HG02678 (cell line): ENCODE data around the gene FAM83G.
"Not testable (repeated sequence)": the region's sequence is repeated elsewhere in the genome, so short reads cannot be mapped to it uniquely, and the experiment has no call there.

Experiments
- ATAC-seq: cut with Tn5 transposase; IDR thresholded peaks from one replicate; pipeline ENCODE4 v1.9.1; 2021; ENCODE audit warnings: mild to moderate bottlenecking, moderate library complexity; ENCODE audit not compliant: unreplicated experiment

FAM83G gene, protein sequence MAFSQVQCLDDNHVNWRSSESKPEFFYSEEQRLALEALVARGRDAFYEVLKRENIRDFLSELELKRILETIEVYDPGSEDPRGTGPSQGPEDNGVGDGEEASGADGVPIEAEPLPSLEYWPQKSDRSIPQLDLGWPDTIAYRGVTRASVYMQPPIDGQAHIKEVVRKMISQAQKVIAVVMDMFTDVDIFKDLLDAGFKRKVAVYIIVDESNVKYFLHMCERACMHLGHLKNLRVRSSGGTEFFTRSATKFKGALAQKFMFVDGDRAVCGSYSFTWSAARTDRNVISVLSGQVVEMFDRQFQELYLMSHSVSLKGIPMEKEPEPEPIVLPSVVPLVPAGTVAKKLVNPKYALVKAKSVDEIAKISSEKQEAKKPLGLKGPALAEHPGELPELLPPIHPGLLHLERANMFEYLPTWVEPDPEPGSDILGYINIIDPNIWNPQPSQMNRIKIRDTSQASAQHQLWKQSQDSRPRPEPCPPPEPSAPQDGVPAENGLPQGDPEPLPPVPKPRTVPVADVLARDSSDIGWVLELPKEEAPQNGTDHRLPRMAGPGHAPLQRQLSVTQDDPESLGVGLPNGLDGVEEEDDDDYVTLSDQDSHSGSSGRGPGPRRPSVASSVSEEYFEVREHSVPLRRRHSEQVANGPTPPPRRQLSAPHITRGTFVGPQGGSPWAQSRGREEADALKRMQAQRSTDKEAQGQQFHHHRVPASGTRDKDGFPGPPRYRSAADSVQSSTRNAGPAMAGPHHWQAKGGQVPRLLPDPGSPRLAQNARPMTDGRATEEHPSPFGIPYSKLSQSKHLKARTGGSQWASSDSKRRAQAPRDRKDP

DNA sequence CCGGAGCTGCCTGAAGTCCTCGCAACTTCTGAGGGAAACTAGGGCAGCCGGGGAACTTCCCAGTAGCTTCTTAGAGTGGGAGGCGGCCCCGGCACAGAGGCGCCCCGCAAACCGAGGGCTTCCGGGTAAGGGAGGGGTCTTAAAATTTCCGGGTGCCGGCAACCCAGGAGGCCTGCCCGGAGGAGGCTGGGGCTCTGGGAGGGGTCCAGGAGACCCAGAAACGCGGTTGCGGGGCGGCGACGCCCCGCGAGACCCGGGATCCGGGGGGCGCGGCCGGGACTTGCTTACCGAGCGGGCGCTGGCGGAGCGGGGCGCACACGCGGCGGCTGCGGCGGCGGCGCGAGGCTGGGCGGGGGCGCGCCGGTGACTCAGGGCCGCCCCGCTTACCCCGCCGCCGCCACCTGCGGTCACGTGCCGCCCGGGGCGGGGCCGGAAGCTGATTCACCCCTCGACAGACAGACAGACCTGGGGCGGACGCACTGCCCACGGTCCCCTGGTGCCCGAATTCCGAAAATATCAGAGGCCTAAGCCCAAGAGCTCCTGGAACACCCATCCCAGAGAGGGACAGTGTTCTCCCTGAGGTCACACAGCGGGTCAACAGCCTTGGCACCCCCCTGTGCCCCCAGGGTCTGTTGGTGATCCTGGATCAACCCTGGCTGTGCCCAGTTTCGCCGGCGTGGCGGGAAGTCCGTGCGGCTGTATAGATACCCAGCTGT lies at the start of gene FAM83G:
TSS of gene FAM83G (minus strand) at position 344 of the 716 bp plus-strand sequence. CDS start 723 bp downstream, outside the sequence.
- ATAC-seq, result peak; percentile 79

DNA sequence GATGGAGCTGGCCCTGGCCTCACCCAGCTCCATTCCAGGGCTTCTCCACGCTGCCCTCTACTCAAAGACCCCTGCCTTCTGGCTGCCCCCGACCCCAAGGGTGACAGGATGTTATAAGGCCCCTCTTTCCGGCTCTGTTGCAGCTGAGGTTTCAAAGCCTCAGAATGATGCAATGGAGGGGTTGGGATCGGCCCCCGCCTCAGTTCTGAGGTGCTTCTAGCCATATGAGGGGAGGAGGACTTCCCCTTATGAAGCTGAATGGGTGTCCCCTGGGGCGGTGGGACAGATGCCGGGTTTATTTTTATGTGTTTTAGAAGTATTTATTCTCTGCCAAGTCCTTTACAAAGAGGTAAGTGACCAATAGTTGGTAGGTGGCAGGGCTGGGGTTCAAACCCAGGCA lies 44.3 kb upstream of the FAM83G start:
- not testable (repeated sequence) for ATAC-seq

DNA sequence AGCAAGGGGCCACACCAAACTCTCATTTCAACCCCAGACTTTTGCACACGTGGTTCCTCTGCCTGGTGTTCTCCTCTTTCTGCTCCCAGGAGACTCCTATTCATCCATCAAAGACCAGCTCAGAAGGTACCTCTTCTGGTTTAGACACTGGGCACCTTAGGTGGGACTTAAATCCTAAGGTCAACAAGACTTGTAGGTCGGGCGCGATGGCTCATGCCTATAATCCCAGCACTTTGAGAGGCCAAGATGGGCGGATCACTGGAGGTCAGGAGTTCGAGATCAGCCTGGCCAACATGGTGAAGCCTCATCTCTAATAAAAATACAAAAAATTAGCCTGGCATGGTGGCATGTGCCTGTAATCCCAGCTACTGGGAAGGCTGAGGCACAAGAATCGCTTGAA lies 42.9 kb upstream of the FAM83G start:
- ATAC-seq, result not testable (repeated sequence)

DNA sequence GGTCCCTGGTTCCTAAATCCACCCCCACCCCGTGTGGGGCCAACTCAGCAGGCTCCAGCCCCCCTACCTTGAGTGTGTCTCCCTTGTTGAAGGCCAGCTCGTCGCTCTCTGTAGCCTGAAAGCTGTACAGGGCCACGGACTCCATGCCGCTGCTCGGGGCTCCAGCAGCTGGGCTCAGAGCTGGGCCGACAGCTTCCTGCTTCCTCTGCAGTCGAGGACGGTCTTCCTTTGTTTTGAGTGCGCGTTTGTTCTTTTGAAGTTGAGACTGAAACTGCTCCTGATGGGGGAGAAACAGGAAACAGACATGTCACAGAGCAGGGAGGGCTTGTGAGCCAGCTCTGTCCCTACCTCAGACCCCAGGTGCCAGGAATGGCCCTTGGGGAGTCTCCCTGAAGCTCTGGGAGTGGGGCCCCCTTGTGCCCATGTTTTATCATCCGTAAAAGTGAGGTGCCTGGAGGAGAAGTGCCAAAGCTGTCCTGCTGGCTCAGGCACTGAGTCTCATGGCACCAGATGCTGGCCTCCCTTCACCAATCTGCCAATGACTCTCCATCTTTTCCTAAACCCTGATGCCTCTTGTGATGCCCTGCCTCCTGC lies 42.3 kb upstream of the FAM83G start, which contains the start of gene GRAP:
TSS of gene GRAP (minus strand) at position 176 of the 594 bp plus-strand sequence. CDS start at position 145, 31 bp downstream.
- ATAC-seq, result peak; percentile 36

DNA sequence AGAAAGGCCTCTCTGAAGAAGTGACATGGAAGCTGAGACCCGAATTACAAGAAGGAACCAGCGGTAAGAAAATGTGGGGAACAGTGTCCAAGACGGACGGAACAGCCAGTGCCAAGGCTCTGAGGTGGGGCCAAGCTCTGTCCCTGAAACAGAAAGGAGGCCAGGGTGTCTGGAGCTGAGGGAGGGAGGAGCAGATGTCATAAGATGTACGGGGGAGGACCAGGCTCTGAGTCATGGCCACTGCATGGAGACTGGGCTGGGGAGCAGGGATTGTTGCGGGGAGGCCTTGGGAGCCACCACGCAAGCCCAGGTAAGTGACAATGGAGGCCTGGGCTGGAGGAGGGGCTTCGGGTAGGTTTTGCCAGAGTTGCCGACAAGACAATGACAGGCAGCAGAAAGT lies 40.1 kb upstream of the FAM83G start:
- not testable (repeated sequence) for ATAC-seq

DNA sequence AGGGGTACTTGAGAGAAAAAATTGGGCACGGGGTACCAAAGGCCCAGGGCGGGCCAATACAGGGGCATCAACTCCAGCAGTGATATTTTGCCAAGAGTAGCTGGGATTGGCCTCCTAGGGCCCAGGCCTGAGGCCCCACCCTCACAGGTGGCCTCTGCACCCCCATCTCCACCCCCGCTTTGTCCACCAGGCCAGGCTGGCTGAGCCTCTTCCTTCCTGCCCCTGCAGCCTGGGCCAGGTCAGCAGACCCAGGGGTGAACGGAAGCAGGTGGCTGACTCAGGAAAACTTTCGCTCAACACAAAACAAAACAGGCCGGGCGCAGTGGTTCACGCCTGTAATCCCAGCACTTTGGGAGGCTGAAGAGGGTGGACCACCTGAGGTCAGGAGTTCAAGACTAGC lies 38.5 kb upstream of the FAM83G start:
- ATAC-seq, result not testable (repeated sequence)

DNA sequence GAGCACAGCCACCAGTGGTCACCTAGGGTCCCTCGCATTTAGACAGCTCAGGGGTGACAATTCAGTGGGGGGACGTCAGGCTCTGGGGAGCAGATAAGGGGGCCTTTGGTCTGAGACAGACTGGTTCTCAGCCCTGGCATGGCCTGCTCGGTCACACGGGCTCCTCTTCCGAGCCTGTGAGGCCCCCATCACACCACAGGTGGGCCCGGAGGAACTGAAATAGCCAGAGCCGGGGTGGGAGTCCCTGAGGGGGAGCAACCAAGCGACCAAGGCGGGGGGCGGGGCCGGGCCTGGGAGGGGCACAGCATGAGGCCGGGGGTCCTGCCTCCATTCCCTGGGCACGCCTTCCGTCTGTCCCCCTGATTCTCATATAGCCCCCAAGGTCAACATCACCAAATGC lies 37.8 kb upstream of the FAM83G start:
- ATAC-seq, result not testable (repeated sequence)

DNA sequence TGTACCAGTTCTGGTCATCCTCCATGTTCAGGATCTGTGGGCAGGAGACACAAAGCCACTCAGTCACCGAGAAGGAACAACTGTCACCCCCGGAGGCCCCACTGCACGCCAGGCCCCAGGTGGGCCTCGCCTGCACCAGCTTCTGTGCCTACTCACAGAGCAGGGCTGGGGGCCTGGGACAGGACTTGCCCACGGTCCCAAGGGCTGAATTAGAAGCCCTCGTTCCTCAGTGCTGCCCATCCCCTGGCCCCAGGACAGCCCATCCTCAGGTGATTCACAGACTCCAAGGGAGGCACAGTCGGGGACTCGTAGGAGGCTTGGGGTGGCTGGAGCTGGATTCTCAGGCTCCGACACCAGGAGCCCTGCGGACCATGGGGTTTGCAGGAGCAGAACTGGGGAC lies 37.3 kb upstream of the FAM83G start:
- not testable (repeated sequence) for ATAC-seq

DNA sequence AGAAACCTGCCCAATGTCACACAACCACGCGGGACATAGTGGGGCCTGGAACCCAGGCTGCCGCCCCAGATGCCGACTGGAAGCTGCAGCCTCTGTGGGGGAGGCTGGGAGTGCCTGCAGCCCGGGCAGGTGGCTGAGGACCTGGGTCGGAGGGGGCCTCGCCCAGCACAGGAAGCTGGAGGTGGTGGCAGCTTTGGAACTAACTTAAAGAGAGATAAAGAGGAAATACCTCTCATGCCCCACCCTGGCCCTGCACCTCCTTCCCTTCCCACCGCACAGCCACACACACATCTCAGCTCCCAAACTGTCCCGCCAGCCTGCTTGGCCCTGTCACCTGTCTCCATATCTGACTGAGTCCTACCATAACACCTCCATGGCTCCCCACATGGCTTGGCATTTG lies 35.8 kb upstream of the FAM83G start:
- not testable (repeated sequence) for ATAC-seq

DNA sequence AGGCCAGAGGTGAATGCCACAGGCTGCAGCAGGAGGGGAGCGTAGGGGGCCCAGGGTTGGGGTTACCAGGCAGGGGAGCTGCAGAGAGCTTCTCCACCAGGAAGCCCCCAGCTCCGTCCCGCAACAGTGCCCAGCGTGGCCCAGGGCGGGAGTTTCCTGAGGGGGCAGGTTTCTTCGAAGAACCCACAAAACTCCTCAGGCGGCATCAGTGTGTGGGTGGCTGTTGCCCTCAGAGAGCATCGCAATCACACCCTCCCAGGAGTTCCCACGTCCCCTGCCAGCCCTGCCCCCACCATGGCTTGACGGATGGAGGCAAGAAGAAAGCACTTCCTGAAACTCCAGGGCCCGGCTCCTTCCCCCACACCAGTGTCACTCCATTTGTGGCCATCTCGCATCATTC lies 34.2 kb upstream of the FAM83G start:
- ATAC-seq, result not testable (repeated sequence)

DNA sequence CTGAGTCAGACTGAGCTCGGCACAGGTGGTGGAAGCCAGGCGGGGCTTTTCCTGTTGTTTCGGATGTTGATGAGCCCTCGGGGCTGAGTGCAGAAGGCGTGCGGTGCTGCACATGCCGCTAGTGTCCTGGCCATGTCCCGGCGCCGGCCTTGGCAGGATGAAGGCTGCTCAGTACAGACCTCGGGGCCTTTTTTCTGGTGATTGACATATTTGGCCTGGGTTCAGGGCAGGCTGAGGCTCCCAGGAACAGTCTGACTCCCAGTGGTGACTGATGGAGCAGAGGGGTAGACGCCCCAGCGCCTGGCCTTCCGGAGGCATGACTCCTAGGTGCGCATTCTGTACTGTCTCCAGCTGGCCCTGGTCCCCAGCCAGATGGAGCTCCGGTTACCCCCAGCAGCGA lies 33.4 kb upstream of the FAM83G start:
- not testable (repeated sequence) for ATAC-seq

DNA sequence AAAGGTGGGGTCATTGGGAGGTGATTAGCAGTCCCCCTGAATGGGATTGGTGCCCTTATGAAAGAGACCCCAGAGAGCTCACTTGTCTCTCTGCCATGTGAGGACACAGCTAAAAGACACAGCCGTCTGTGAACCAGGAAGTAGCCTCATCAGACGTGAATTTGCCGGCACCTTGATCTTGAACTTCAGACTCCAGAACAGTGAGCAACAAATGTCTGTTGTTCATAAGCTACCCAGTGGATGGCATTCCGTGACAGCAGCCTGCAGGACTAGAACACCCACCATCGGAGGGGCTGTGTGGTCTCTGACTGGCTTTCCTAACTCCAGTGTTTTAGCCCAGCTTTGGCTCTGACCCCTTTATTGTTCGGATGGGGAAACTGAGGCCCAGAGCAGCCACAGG lies 33.0 kb upstream of the FAM83G start:
- ATAC-seq, result not testable (repeated sequence)

DNA sequence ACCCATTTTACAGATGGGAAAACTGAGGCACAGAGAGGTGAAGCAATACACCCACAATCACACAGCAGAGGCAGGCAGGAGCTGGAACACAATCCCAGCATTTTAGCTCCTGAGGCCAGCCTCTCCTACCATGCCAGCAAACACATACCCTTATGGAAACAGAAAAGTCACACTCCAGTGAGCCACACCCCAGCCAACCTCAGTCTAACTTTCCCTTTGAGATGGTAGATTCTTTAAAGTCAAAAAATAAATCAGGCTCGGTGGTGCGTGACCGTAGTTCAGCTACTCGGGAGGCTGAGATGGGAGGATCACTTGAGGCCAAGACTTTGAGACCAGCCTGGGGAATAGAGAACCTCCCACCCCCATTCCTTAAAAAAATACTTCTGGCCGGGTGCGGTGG lies 31.6 kb upstream of the FAM83G start:
- ATAC-seq, result peak; percentile 27

DNA sequence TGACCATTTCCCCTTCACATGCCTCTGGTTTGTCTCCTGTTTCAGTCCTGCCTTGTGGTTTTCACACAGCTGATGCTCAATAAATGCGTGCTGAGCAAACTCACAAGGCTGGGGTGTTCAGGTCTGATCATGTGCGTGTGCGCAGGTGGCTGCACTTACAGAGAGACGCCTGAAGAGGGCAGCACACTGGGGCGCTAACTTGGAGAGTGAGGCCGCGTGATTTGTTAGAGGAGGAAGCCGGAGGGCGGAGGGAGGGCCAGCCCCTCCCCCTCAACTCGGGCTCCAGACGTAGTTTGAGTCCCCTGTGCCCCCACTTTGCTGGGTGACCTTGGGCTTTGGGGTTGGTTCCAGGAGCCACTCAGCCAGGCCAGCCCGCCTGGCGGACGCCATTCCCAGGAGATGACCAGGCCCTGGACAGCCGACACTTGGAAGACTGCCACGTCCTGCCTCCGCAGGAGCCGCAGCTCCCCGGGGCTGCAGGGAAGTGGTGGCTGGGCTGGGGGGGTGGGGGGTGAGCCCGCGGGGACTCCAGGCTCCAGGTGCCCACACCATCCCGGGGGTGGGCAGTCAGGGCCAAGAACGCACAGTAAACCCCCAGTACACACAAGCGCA lies 27.9 kb upstream of the FAM83G start:
- ATAC-seq, result peak; percentile 51

DNA sequence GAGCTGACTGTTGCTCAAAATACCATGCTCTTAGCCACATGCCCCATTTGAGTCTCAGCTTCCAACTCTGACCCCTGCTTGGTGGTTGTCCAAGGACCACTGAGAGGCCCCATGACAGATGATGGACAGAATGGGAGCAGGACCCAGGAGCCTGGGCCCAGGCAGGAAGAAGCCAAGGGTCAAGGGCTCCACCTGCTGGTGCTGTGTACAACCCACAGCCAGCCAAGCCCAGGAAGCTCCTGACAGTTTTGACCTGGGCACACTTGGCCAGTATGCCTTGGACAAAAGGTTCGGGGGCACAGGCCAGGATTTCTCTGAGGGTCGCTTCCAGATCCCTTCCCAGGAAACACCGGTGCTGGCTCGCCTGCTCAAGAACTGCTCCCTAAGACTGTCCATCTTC lies 27.2 kb upstream of the FAM83G start:
- ATAC-seq, result not testable (repeated sequence)

DNA sequence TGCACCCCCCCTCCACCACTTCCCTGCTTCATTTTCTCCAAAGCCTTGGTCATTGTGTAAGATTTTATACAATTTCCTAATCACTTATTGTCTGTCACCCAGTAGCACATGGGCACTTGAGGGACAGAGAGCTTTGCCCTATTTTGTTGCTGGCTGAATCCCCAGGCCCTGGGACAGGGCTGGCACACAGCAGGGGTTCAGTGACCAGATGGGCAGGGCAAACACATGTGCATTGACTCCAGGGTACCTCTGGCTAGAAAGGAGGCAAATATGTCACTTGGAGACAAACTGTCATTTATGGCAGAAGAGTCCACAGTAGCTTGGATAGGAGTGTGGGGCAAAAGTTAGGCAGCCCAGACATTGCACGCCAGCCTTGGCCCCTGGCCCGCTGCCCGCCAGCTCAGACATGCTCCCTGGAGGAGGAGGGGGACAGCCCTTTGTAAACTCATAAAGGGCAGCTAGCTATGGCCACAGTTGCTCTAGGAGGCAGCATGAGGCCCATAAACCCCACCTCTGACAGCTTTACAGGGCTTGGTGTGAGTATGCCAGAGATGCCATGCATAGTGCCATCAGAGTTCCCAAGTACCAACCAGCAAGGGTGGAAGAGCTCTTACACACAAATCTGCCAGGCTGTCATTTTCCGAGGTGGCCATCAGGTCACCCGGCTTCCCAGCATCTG lies 26.3 kb upstream of the FAM83G start:
- not testable (repeated sequence) for ATAC-seq

DNA sequence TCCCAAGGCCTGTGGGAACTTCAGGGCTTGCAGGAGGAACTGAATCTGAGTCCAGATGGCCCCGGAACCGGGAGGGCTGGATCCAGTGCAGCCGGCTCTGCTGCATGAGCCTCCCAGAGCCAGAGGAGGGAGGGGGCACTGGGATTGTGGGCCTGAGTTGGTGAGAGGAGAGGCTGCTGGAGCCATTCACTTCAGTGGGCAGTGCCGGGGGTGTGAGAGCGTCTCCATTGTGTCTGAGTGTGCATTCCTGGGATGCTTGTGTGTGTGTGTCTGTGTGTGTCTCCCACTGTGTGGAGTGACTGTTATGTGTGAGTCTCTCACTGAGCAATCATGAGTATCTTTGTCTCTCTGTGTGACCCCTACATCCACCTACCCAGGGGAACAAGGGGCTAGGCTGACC lies 25.2 kb upstream of the FAM83G start:
- ATAC-seq, result not testable (repeated sequence)

DNA sequence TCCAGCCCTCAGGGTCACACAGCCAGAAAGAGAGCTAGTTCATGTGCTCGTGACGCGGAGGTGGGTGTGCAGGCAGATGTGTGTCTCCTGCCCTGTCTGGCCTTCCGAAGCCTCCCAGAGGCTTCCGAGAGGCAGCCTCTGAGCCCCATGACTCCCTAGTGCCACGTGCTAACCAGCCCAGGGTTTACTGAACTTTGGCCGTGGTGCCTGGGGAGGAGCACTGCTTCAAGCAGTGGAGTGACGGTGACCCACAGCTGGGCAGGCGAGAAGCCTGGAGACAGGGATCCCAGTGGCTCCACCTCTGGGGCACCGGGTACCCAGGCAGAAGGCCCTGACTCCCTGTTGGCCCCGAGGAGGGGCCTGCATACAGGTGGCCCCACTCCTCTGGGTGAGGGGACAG lies 24.1 kb upstream of the FAM83G start:
- not testable (repeated sequence) for ATAC-seq
